ENCODE data around the gene KCP. TPM values are rescaled to one million over a fixed set of nuclear protein-coding genes. Genes with fewer than 3 reads are reported as not detected.

The KCP gene
- total RNA-seq, 1 donor, result 1.1 TPM

DNA sequence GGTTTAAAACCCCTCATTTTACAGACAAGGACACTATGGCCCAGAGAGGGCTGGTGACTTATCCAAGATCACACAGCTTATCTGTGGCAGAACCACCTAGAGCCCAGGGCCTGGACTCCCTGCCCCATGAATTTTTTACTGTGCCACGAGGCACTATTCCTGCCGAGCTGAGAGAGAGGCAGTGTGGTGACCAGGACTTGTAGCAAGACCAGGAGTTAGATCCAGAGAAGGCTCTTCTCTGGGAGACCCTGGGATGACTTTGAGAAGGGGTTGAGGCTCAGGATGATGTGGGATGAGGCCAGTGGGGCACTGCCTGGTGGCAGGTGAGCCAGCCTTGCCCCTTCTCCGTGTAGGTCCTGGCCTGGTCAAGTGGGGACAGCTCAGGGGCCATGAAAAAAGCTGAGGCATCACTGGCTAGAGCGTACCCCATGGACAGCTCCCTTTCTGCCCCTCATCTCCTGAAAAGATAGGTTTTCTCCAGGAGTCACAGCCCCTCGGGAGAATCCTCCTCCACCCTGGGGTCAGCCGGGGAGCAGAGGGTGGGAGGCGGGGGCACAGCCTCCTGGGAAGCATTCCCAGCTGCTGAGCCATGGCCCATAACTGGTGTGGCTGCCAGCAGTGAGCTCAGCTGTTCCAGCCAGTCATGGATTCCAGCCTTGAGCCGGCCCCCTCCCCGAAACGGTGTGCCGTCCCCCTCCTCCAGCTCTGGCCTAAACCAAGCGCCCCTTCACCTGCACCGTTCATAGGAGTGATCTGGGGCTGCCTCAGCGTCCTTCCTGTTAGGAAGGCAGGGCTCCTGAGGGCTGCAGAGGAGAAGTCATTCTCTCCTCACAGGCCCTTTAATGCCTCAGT lies 74.5 kb downstream of the KCP start:
- peak overlapping the region; percentile 29 for H3K4me3 ChIP-seq (ENCODE audit: insufficient read depth, low read length)
- DNase-seq (ENCODE audit: insufficient read length, low spot score, missing footprints), result peak; percentile 99
- no peak overlapping the region for H2AFZ ChIP-seq (ENCODE audit: low read length)
- H3K4me2 ChIP-seq (ENCODE audit: insufficient read depth, low read length), result peak overlapping the region; percentile 40
- peaks cover 90% of the 10 kb centered on the region for H3K79me2 ChIP-seq (ENCODE audit: insufficient read depth, low read length)
- peak overlapping the region; percentile 84 for H3K27ac ChIP-seq (ENCODE audit: low read depth, low read length)
- H3K27me3 ChIP-seq (ENCODE audit: insufficient read depth, low read length), result no peaks in the 10 kb centered on the region
- H4K20me1 ChIP-seq (ENCODE audit: insufficient read depth, low read length), result peaks cover 77% of the 10 kb centered on the region
- TF ChIP-seq CTCF (IDR thresholded peaks at IDR 0.05; ENCODE audit: extremely low read depth, low read depth, low read length), result no peak
- H3K9me3 ChIP-seq (ENCODE audit: low read depth, low read length), result no peaks in the 10 kb centered on the region
- peaks cover 64% of the 10 kb centered on the region for H3K36me3 ChIP-seq (ENCODE audit: insufficient read depth, low read length)
- H3K4me1 ChIP-seq (ENCODE audit: insufficient read depth, low read length), result peaks cover 44% of the 10 kb centered on the region

DNA sequence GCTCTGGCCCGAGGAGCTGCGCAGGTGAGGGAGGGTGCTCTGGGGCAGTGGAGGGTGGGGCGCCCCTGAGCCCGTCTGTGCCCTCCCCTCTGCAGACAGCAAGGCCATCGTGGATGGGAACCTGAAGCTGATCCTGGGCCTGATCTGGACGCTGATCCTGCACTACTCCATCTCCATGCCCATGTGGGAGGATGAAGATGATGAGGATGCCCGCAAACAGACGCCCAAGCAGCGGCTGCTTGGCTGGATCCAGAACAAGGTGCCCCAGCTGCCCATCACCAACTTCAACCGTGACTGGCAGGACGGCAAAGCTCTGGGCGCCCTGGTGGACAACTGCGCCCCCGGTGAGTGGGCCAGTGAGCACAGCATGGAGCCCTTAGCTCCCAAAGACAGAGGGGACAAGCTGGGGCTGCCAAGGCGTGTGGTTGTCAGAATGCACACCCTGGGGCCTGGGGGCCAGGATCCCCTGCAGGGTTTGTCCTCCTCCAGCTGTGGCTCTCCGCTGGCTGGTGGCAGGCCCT lies 75.2 kb downstream of the KCP start:
- no peak overlapping the region for H3K4me3 ChIP-seq (ENCODE audit: insufficient read depth, low read length)
- peaks cover 57% of the 10 kb centered on the region for H3K36me3 ChIP-seq (ENCODE audit: insufficient read depth, low read length)

GRCh38 chr7:128833946-128834325 lies 76.6 kb downstream of the KCP start:
- no peaks in the 10 kb centered on the region for H3K27me3 ChIP-seq (ENCODE audit: insufficient read depth, low read length)
- H3K4me1 ChIP-seq (ENCODE audit: insufficient read depth, low read length), result peaks cover 53% of the 10 kb centered on the region
- peaks cover 43% of the 10 kb centered on the region for H3K36me3 ChIP-seq (ENCODE audit: insufficient read depth, low read length)
- H3K27ac ChIP-seq (ENCODE audit: low read depth, low read length), result peak overlapping the region; percentile 92
- peaks cover 64% of the 10 kb centered on the region for H4K20me1 ChIP-seq (ENCODE audit: insufficient read depth, low read length)
- H3K4me2 ChIP-seq (ENCODE audit: insufficient read depth, low read length), result peak overlapping the region; percentile 90
- no peak overlapping the region for H2AFZ ChIP-seq (ENCODE audit: low read length)
- TF ChIP-seq CTCF (IDR thresholded peaks at IDR 0.05; ENCODE audit: extremely low read depth, low read depth, low read length), result no peak
- no peaks in the 10 kb centered on the region for H3K9me3 ChIP-seq (ENCODE audit: low read depth, low read length)
- H3K4me3 ChIP-seq (ENCODE audit: insufficient read depth, low read length), result peak overlapping the region; percentile 95
- no peak for DNase-seq (ENCODE audit: insufficient read length, low spot score, missing footprints)
- H3K79me2 ChIP-seq (ENCODE audit: insufficient read depth, low read length), result peaks cover 82% of the 10 kb centered on the region

More for the DNA sequence above, 75.2 kb downstream of the KCP start:
- Histone ChIP-seq H3K27ac (ENCODE audit: low read depth, low read length) (peak overlapping the region; percentile 84), H3K79me2 (ENCODE audit: insufficient read depth, low read length) (peaks cover 93% of the 10 kb centered on the region), H3K4me1 (ENCODE audit: insufficient read depth, low read length) (peaks cover 44% of the 10 kb centered on the region), H3K9me3 (ENCODE audit: low read depth, low read length) (no peaks in the 10 kb centered on the region), H4K20me1 (ENCODE audit: insufficient read depth, low read length) (peaks cover 73% of the 10 kb centered on the region), H3K27me3 (ENCODE audit: insufficient read depth, low read length) (no peaks in the 10 kb centered on the region), H2AFZ (ENCODE audit: low read length) (no peak overlapping the region), H3K4me2 (ENCODE audit: insufficient read depth, low read length) (peak overlapping the region; percentile 40)
- TF ChIP-seq CTCF (IDR thresholded peaks at IDR 0.05; ENCODE audit: extremely low read depth, low read depth, low read length), result no peak
- peak; percentile 70 for DNase-seq (ENCODE audit: insufficient read length, low spot score, missing footprints)
